H54 (cell line): ENCODE data around the gene MRGPRF.

ENCODE experiments used
- DNase-seq: peaks from one replicate; pipeline ENCODE4 v3.0.0; 2011; ENCODE audit warnings: low spot score, mixed read lengths; ENCODE audit not compliant: insufficient read length
- FAIRE-seq: peaks from 3 replicates; lab custom pipeline; 2011; peaks lifted over from hg19 to GRCh38; lab: Jason Lieb, UNC
- POLR2A ChIP-seq: IDR thresholded peaks from 2 replicates; pipeline ENCODE4 v1.6.1; 2011; ENCODE audit warnings: low read depth, mild to moderate bottlenecking, low read length

MRGPRF gene

GRCh38 chr11:68970921-68971636, 42.0 kb downstream of the MRGPRF start:
- DNase-seq (no peak), FAIRE-seq (no peak)
- TF ChIP-seq POLR2A: no peak

- no peak for DNase-seq
- no peak for TF ChIP-seq POLR2A
- FAIRE-seq: no peak
Measured at GRCh38 chr11:68969386-68969785, 43.7 kb downstream of the MRGPRF start.

GRCh38 chr11:68968306-68969250, 44.5 kb downstream of the MRGPRF start:
- no peak for TF ChIP-seq POLR2A
- FAIRE-seq: no peak
- DNase-seq: no peak

- DNase-seq (no peak), FAIRE-seq (no peak)
- TF ChIP-seq POLR2A: no peak
Measured at GRCh38 chr11:68966894-68967780, 45.9 kb downstream of the MRGPRF start.

- FAIRE-seq (no peak), DNase-seq (no peak)
- no peak for TF ChIP-seq POLR2A
Measured at GRCh38 chr11:68965901-68966853, 46.9 kb downstream of the MRGPRF start.

DNA sequence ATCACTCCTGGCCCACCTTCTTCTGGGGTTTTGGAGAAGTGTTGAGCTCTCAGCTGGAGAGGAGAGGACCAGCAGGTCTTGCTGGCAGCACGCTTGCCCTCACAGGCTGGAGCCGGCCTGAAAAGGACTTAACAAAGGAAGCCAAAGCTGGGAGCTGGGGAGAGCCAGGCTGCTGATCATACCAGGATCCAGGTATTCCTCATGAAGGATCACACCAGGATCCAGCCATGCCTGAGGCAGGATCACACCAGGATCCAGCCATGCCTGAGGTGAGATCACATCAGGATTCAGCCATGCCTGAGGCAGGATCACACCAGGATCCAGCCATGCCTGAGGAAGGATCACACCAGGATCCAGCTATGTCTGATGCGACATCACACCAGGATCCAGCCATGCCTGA, 49.3 kb downstream of the MRGPRF start:
- no peak for DNase-seq
- no peak for FAIRE-seq
- 0 out of 2 replicates have a peak, but pooled peaks have one; percentile 12 for TF ChIP-seq POLR2A

GRCh38 chr11:68962527-68963250, 50.4 kb downstream of the MRGPRF start:
- TF ChIP-seq POLR2A: no peak
- no peak for DNase-seq
- FAIRE-seq: no peak

- TF ChIP-seq POLR2A: no peak
- DNase-seq: no peak
- no peak for FAIRE-seq
Measured at GRCh38 chr11:68961245-68961644, 51.8 kb downstream of the MRGPRF start.

GRCh38 chr11:68960294-68961071, 52.6 kb downstream of the MRGPRF start:
- no peak for DNase-seq
- FAIRE-seq: no peak
- TF ChIP-seq POLR2A: no peak

- DNase-seq: no peak
- TF ChIP-seq POLR2A: no peak
- no peak for FAIRE-seq
Measured at GRCh38 chr11:68959465-68960293, 53.4 kb downstream of the MRGPRF start.
